WERI-Rb-1 (cell line): Measurements from ENCODE around the gene CSRP2.

Experiments used
- DNase-seq: peaks from one replicate; pipeline ENCODE4 v3.0.0-alpha.2; 2020
- H3K27ac ChIP-seq: fragments of 250-450 bp; sonication (Bioruptor Pico); 2 replicates; pipeline ENCODE4 v1.5.1; 2020; ENCODE audit warnings: mild to moderate bottlenecking, moderate library complexity
- H3K27me3 ChIP-seq: fragments of 250-450 bp; sonication (Bioruptor Pico); 2 replicates; pipeline ENCODE4 v1.5.1; 2021; ENCODE audit warnings: mild to moderate bottlenecking, low read depth, moderate library complexity; ENCODE audit not compliant: insufficient read depth, severe bottlenecking
- H3K36me3 ChIP-seq: fragments of 250-450 bp; sonication (Bioruptor Pico); 2 replicates; pipeline ENCODE4 v1.5.1; 2020; ENCODE audit warnings: mild to moderate bottlenecking, moderate library complexity
- H3K4me3 ChIP-seq: 2 replicates; pipeline ENCODE4 v1.5.1; 2011; ENCODE audit warnings: low read depth, mild to moderate bottlenecking, control low read depth, low read length
- H3K9me3 ChIP-seq: fragments of 250-450 bp; sonication (Bioruptor Pico); 2 replicates; pipeline ENCODE4 v1.5.1; 2021; ENCODE audit warnings: mild to moderate bottlenecking, moderate library complexity; ENCODE audit not compliant: severe bottlenecking
- CTCF ChIP-seq: IDR thresholded peaks from 2 replicates; pipeline ENCODE4 v1.5.1; 2011; ENCODE audit warnings: low read depth, mild to moderate bottlenecking, control low read depth, inconsistent platforms, low read length

The CSRP2 gene

GRCh38 chr12:76914102-76914859 lies 35.5 kb upstream of the CSRP2 start:
- Histone ChIP-seq H3K9me3 (no peaks in the 10 kb centered on the region), H3K27me3 (no peaks in the 10 kb centered on the region), H3K4me3 (no peak overlapping the region), H3K36me3 (no peaks in the 10 kb centered on the region), H3K27ac (no peak overlapping the region)
- no peak for DNase-seq
- TF ChIP-seq CTCF, result no peak

GRCh38 chr12:76909290-76909689 lies 30.5 kb upstream of the CSRP2 start:
- H3K36me3 ChIP-seq, result no peaks in the 10 kb centered on the region
- H3K9me3 ChIP-seq, result no peaks in the 10 kb centered on the region
- DNase-seq, result no peak
- H3K4me3 ChIP-seq, result no peak overlapping the region
- no peaks in the 10 kb centered on the region for H3K27me3 ChIP-seq
- TF ChIP-seq CTCF, result no peak
- H3K27ac ChIP-seq, result no peak overlapping the region

- no peak overlapping the region for H3K27ac ChIP-seq
- TF ChIP-seq CTCF, result no peak
- H3K4me3 ChIP-seq, result no peak overlapping the region
- H3K9me3 ChIP-seq, result no peaks in the 10 kb centered on the region
- H3K36me3 ChIP-seq, result no peaks in the 10 kb centered on the region
- H3K27me3 ChIP-seq, result no peaks in the 10 kb centered on the region
- DNase-seq, result no peak
Measured at GRCh38 chr12:76908303-76909017, 29.6 kb upstream of the CSRP2 start.

- H3K4me3 ChIP-seq, result no peak overlapping the region
- no peaks in the 10 kb centered on the region for H3K36me3 ChIP-seq
- no peaks in the 10 kb centered on the region for H3K27me3 ChIP-seq
- no peak overlapping the region for H3K27ac ChIP-seq
- no peak for TF ChIP-seq CTCF
- H3K9me3 ChIP-seq, result no peaks in the 10 kb centered on the region
- DNase-seq, result no peak
Measured at GRCh38 chr12:76901628-76902380, 23.0 kb upstream of the CSRP2 start.

GRCh38 chr12:76899522-76899921 lies 20.7 kb upstream of the CSRP2 start:
- H3K9me3 ChIP-seq, result no peaks in the 10 kb centered on the region
- H3K27me3 ChIP-seq, result no peaks in the 10 kb centered on the region
- no peak for DNase-seq
- TF ChIP-seq CTCF, result no peak
- H3K4me3 ChIP-seq, result no peak overlapping the region
- no peak overlapping the region for H3K27ac ChIP-seq
- no peaks in the 10 kb centered on the region for H3K36me3 ChIP-seq
